K562 (cell line): Measurements from ENCODE around the gene MYLIP. TPM values are rescaled to one million over a fixed set of nuclear protein-coding genes. Genes with fewer than 3 reads are reported as not detected.
A peak's percentile ranks its signal among the peaks of the same experiment; 100 is the strongest.

Source experiments
- CTBP1 ChIP-seq: fragments of 450-650 bp; IDR thresholded peaks from 2 replicates; pipeline ENCODE4 v1.6.1; 2016; ENCODE audit warnings: borderline replicate concordance
- FOXM1 ChIP-seq, 2 experiments: fragments of 450-650 bp in 1 of 2; sonication (generic) in 1 of 2; formaldehyde crosslinking in 1 of 2; IDR thresholded peaks; 2 replicates each; pipeline versions ENCODE4 v1.6.1 to v1.9.0; 2017 to 2022; ENCODE audit warnings: low read depth in 2 of 2, mild to moderate bottlenecking in 2 of 2, missing genetic modification reagents in 1 of 2, moderate library complexity in 1 of 2
- KLF10 ChIP-seq: fragments of 250-450 bp; sonication (Bioruptor Pico); IDR thresholded peaks from 2 replicates; pipeline ENCODE4 v1.6.1; 2021; ENCODE audit warnings: matching md5 sums
- PHF21A ChIP-seq: fragments of 450-650 bp; IDR thresholded peaks from 2 replicates; pipeline ENCODE4 v1.6.1; 2017; ENCODE audit warnings: low read depth, borderline replicate concordance
- PTRF ChIP-seq: fragments of 450-650 bp; IDR thresholded peaks from 2 replicates; pipeline ENCODE4 v1.6.1; 2016; ENCODE audit warnings: mild to moderate bottlenecking, missing genetic modification characterization, missing compliant biosample characterization
- RHOXF2B ChIP-seq: fragments of 250-450 bp; sonication (Bioruptor Pico); conservative IDR thresholded peaks from 2 replicates; pipeline ENCODE4 v1.5.1; 2021
- SMARCE1 ChIP-seq: fragments of 450-650 bp; IDR thresholded peaks from 2 replicates; pipeline ENCODE4 v1.7.1; 2016; ENCODE audit warnings: mild to moderate bottlenecking
- XRCC3 ChIP-seq: fragments of 450-650 bp; IDR thresholded peaks from 2 replicates; pipeline ENCODE4 v1.6.1; 2017; ENCODE audit warnings: mild to moderate bottlenecking, moderate library complexity
- YY1 ChIP-seq, 3 experiments: IDR thresholded peaks; 2 replicates each; pipeline ENCODE4 v1.6.1; 2011; ENCODE audit warnings: low read length in 2 of 3, mild to moderate bottlenecking in 2 of 3, moderate library complexity in 2 of 3, borderline replicate concordance in 1 of 3, control low read depth in 1 of 3, low read depth in 1 of 3; ENCODE audit not compliant: insufficient read depth in 3 of 3, insufficient replicate concordance in 2 of 3, control insufficient read depth in 1 of 3, insufficient read length in 1 of 3; ENCODE audit errors: extremely low read depth in 1 of 3
- polyA plus RNA-seq, 8 experiments: library from polyadenylated mRNA; depleted of rRNA in 4 of 8; stranded (reverse) in 5 of 8; unstranded in 3 of 8; fragments of >200 nt; fragmentation: Nextera tagmentation in 2 of 8; fragmentation: Illumina TruSeq in 1 of 8; extraction: Ambion mirVana in 2 of 8; extraction: Trizol in 1 of 8; gene quantifications; 2 replicates each; pipeline versions ENCODE4 v1.2.1 to v1.2.3, GENCODE V29; 2011 to 2014; ENCODE audit warnings: inconsistent platforms in 1 of 8, missing spikeins in 1 of 8
- total RNA-seq, 7 experiments: library from RNA; depleted of rRNA in 6 of 7; stranded (reverse); fragments of >200 nt in 6 of 7; fragmentation: Illumina TruSeq in 2 of 7; extraction: Trizol in 2 of 7; gene quantifications; 2 replicates each; pipeline versions ENCODE4 v1.2.1 to v1.2.3, GENCODE V29; 2011 to 2021; ENCODE audit warnings: low replicate concordance in 1 of 7
- TF ChIP-seq, protein P1 (sequence below): sonication (generic); formaldehyde crosslinking; IDR thresholded peaks from 2 replicates; pipeline ENCODE4 v1.8.0; 2022; ENCODE audit warnings: missing genetic modification reagents, mild to moderate bottlenecking, borderline replicate concordance
- TF ChIP-seq, protein P2 (sequence below), 2 experiments: IDR thresholded peaks; 2 replicates each; pipeline ENCODE4 v1.6.1; 2011; ENCODE audit warnings: borderline replicate concordance in 1 of 2, control low read depth in 1 of 2, low read depth in 1 of 2, low read length in 1 of 2, mild to moderate bottlenecking in 1 of 2, mixed read lengths in 1 of 2, moderate library complexity in 1 of 2; ENCODE audit not compliant: insufficient read depth in 1 of 2, insufficient read length in 1 of 2, poor library complexity in 1 of 2, severe bottlenecking in 1 of 2; ENCODE audit errors: extremely low read depth in 1 of 2
- TF ChIP-seq, protein P3 (sequence below): fragments of 450-650 bp; IDR thresholded peaks from 2 replicates; pipeline ENCODE4 v1.6.1; 2018; ENCODE audit warnings: mild to moderate bottlenecking, low read depth; ENCODE audit not compliant: partially characterized antibody
- TF ChIP-seq, protein P4 (sequence below): fragments of 250-450 bp; sonication (Bioruptor Pico); IDR thresholded peaks from 2 replicates; pipeline ENCODE4 v1.5.0; 2020; ENCODE audit warnings: mild to moderate bottlenecking, borderline replicate concordance
- TF ChIP-seq, protein P5 (sequence below): sonication (generic); formaldehyde crosslinking; IDR thresholded peaks from 2 replicates; pipeline ENCODE4 v1.8.0; 2022; ENCODE audit warnings: mild to moderate bottlenecking, missing genetic modification reagents

MYLIP gene
- total and polyA plus RNA-seq, 9 of the 15 experiments (the other 6 are each of a cell fraction or from before 2014, with no cell fraction given): 10.8 to 43.5 (median 31.5) TPM

DNA sequence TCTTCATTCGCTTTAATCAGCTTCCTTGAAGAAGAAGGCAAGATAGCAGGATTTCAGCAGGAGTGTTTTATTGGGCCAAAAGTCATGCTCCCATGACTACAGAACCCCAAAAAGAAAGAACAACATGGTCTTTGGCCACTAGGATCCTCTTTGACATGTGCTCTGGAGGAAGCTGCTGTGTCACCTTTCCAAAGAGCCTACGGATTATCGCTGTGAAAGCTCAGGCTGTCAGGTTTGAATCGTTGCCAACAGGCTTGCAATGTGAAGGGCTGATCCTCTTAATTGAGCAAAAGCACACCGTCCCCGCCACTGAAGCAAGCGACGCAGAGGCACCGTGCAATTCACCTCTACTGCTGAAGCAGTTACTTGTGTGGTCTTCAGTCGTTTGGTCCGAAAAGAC is 29.0 kb downstream of the MYLIP start (continued):
- no peak for TF ChIP-seq PTRF (tag)
- peak in 1 of 3 experiments; percentile 41 for TF ChIP-seq YY1 (IDR thresholded peaks at IDR 0.05; ENCODE audit: borderline replicate concordance in 1 of 3, control insufficient read depth in 1 of 3, extremely low read depth in 1 of 3, insufficient read depth in 3 of 3, insufficient read length in 1 of 3, insufficient replicate concordance in 2 of 3, low read depth in 1 of 3, low read length in 2 of 3)
- TF ChIP-seq, protein P1, sequence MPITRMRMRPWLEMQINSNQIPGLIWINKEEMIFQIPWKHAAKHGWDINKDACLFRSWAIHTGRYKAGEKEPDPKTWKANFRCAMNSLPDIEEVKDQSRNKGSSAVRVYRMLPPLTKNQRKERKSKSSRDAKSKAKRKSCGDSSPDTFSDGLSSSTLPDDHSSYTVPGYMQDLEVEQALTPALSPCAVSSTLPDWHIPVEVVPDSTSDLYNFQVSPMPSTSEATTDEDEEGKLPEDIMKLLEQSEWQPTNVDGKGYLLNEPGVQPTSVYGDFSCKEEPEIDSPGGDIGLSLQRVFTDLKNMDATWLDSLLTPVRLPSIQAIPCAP (CRISPR knock-in tag): no peak
- TF ChIP-seq, protein P2, sequence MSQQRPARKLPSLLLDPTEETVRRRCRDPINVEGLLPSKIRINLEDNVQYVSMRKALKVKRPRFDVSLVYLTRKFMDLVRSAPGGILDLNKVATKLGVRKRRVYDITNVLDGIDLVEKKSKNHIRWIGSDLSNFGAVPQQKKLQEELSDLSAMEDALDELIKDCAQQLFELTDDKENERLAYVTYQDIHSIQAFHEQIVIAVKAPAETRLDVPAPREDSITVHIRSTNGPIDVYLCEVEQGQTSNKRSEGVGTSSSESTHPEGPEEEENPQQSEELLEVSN (IDR thresholded peaks at IDR 0.05; ENCODE audit: borderline replicate concordance in 1 of 2, extremely low read depth in 1 of 2, insufficient read depth in 1 of 2, insufficient read length in 1 of 2, low read depth in 1 of 2, low read length in 1 of 2, poor library complexity in 1 of 2, severe bottlenecking in 1 of 2): peak; percentile 57 to 83
- TF ChIP-seq CTBP1: peak; percentile 28; the same call in 1 of the 2 replicates
- no peak for TF ChIP-seq KLF10 (CRISPR knock-in tag)
- no peak for TF ChIP-seq PHF21A
- TF ChIP-seq RHOXF2B (CRISPR knock-in tag): no peak
- TF ChIP-seq, protein P3, sequence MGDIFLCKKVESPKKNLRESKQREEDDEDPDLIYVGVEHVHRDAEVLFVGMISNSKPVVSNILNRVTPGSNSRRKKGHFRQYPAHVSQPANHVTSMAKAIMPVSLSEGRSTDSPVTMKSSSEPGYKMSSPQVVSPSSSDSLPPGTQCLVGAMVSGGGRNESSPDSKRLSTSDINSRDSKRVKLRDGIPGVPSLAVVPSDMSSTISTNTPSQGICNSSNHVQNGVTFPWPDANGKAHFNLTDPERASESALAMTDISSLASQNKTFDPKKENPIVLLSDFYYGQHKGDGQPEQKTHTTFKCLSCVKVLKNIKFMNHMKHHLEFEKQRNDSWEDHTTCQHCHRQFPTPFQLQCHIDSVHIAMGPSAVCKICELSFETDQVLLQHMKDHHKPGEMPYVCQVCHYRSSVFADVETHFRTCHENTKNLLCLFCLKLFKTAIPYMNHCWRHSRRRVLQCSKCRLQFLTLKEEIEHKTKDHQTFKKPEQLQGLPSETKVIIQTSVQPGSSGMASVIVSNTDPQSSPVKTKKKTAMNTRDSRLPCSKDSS: no peak
- TF ChIP-seq, protein P4, sequence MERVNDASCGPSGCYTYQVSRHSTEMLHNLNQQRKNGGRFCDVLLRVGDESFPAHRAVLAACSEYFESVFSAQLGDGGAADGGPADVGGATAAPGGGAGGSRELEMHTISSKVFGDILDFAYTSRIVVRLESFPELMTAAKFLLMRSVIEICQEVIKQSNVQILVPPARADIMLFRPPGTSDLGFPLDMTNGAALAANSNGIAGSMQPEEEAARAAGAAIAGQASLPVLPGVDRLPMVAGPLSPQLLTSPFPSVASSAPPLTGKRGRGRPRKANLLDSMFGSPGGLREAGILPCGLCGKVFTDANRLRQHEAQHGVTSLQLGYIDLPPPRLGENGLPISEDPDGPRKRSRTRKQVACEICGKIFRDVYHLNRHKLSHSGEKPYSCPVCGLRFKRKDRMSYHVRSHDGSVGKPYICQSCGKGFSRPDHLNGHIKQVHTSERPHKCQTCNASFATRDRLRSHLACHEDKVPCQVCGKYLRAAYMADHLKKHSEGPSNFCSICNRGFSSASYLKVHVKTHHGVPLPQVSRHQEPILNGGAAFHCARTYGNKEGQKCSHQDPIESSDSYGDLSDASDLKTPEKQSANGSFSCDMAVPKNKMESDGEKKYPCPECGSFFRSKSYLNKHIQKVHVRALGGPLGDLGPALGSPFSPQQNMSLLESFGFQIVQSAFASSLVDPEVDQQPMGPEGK (CRISPR knock-in tag): no peak
- TF ChIP-seq XRCC3: no peak
- TF ChIP-seq, protein P5, sequence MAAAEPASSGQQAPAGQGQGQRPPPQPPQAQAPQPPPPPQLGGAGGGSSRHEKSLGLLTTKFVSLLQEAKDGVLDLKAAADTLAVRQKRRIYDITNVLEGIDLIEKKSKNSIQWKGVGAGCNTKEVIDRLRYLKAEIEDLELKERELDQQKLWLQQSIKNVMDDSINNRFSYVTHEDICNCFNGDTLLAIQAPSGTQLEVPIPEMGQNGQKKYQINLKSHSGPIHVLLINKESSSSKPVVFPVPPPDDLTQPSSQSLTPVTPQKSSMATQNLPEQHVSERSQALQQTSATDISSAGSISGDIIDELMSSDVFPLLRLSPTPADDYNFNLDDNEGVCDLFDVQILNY (CRISPR knock-in tag): no peak
- TF ChIP-seq FOXM1 (IDR thresholded peaks at IDR 0.05; ENCODE audit: low read depth): no peak
- no peak for TF ChIP-seq FOXM1 (CRISPR knock-in tag; IDR thresholded peaks at IDR 0.05; ENCODE audit: low read depth)
- 0 out of 2 replicates have a peak, but pooled peaks have one; percentile 61 for TF ChIP-seq SMARCE1
